GM21576 (cell line): ENCODE data around the gene SLC39A11.
"Not testable (repeated sequence)": the region's sequence is repeated elsewhere in the genome, so short reads cannot be mapped to it uniquely, and the experiment has no call there.

Experiments
- ATAC-seq: cut with Tn5 transposase; IDR thresholded peaks from one replicate; pipeline ENCODE4 v1.9.1; 2021; ENCODE audit warnings: mild to moderate bottlenecking, moderate library complexity; ENCODE audit not compliant: unreplicated experiment

SLC39A11 gene

DNA sequence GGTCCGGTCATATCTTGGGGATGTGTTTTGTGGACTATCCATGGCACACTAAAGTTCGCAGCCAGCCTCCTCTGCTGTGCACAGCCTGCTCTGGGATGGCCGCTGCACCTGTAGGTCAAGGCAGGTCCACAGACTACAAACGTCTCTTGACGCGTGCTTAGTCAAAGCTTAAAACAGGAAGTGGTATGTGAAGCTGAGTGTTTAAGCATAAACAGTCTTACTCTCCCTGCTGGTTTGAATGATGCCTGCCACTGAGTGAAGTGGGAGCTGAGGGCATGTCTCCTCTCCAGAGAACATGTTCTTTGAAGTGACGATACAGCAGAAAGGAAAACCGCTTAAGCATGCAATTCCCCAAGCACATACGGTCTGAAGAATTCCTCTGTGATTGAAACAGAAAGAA is 365.6 kb downstream of the SLC39A11 start:
- ATAC-seq: peak; percentile 88

DNA sequence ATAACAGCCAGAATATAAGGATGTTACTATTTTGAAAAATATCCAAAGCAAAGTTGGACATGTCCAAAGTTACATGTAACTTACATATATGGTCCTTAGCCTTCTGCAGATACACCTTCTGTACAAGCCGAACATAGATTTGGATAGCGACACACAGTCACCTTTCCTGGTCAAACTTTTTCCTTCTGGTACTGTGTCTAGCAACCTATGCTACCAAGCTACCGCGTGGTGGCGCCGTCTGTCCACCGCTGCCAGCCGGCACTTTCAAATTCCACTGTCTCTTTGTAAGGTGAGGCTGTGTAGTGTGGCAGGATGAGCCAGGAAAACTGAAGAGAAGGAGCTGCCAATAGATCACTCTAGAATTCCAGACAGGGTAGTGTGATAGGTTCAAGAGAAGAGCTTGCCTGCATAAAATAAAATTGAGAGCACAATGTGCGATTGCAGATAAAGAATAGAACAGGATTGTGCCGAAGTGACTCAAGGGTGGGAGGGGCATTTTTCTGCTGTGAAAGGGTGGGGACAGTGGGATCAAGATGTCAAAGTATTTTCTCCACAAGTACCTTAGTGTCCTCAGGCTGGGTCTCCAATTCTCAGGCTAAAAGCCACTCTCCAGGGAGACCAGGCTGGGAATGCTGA is 366.9 kb downstream of the SLC39A11 start:
- ATAC-seq: no peak

DNA sequence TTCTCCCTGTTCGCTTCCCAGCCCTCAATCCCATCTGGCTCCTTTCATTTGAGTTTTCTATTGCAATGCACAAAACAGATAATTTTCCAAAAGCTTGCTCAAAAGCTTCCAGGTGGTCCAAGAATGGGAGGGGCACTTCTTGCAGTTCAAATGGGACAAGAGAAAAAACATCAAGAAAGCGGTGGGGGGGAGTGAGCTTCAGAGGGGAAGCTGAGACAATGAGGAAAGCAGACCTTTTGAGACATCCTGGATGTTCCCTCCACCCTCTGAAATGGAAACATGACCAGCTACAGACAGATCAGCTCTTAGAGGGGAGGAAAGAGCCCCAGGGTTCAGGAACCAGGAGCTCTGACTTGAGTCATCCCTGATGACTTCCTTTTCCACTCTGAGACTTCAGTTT is 368.2 kb downstream of the SLC39A11 start:
- no peak for ATAC-seq

DNA sequence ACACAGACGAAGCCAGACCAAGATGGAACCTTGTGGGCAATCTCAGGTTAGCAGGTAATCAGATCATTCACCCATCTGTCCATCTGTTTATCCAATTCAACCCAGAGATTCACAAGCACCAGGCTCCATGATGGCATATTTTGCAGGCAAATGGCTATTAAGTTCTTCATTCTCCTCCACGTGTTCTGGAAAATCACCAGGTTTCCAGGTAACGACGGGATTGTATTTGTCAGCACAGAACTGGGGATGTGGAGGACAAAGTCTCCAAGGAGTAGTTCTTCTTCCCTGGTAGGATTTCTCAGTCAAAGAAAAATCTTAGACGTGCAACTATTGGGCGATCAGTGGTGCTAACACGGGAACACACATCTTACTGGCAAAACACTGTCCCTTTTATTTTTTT is 368.8 kb downstream of the SLC39A11 start:
- ATAC-seq: no peak

DNA sequence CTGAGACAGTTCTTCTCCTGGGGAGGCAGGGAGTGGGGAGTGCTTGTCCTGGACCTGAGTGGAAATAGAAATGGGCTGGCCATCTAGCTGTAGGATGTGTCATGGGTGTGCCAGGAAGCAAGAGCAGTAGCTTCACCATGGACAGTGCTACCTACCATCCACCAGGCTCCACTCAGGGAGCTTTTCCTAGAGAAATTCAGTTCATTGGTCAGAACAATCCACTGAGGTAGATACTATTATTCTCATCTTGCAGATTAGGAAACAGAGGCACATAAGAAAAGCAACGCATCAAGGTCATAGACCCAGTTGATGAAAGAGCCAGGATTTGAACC is 372.0 kb downstream of the SLC39A11 start:
- ATAC-seq: no peak

DNA sequence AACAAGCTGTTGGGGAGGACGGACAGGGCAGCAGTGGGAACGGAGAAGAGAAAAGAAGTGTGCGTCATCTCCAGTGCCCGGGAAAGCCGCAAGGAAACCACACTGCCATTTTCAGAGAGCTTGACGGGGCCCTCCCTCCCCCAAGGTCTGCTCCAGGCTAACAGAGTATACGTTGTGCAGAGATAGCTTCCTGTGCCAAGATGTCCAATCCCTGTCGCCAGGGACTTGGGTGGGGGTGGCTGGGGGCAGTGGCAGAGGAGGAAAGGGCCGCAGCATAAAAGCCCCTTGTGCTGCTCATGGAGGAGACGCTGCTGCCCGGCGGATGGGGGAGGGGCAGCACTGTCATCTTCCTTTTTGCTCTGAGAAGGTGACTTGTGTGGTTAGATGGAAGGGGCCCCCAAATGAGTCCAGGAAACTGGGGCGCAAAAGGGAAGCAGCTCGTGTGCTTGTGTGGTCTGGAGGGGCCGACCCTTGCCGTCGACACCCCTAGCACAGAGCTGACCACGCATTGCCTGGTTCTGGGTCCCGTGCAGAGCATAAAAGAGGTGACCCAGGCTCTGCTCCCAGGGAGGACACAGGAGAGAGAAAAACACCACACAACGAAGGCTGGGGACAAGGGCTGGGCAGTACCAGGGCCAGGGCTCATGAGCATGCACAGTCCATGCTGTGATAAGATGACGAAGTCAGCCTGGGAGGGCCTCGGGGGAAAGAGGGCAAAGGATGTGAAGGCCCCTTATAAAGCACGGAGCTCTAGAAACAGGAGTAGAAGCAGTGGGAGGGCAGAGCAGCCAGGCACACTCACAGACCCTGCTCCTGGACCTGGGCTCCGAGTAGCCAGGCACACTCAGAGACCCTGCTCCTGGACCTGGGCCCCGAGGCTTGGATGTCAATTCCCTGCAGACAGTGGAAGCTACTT is 372.7 kb downstream of the SLC39A11 start:
- no peak for ATAC-seq

DNA sequence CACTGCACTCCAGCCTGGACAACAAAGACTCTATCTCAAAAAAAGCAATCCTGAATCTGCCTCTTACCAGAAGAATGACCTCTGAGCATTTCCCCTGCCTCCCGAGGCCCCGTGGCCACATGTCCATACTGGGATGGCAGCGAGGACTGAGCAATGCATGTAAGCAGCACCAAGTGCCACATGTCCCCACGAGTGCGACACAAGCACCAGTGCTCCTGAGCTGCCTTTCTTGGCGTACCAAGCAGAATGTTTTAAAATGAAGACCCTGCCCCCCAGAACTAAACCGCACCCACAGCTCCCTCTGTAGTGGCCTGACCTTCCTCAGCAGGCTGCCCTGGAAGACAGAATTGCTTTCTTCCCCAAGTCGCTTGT is 373.3 kb downstream of the SLC39A11 start:
- ATAC-seq: no peak

DNA sequence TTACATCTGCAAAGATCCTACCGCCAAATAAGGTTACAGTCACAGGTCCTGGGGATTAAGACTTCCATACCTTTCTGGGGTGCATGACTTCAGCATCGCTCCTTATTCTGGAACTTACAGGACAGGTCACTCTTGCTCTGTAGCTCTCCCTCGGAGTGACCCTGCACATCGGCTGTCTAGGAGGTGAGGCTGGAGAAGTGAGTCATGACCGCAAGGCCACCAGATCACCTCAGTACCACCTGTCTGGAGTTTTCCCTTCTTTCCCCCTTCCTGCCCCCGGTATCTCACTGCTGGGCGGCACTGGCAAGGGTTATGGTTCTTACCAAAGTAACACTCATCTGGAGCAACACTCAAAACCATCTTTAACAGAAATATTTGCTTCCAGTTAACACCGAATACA is 374.8 kb downstream of the SLC39A11 start:
- no peak for ATAC-seq

DNA sequence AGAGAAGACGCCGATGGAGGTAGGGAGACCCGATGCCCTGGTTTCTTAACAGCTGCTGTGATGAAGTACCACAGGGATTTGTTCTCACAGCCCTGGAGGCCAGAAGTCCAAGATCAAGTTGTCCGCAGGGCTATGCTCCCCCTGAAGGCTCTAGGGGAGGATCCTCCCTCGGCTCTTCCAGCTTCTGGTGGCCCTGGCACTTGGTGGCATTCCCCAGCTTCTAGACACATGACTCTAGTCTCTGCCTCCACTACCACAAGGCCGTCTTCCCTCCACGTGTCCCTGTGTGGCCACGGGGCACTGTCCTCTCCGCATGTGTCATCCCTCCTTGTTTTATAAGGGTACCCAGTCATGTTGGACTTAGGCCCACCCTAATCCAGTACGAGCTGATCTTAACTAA is 375.2 kb downstream of the SLC39A11 start:
- no peak for ATAC-seq

DNA sequence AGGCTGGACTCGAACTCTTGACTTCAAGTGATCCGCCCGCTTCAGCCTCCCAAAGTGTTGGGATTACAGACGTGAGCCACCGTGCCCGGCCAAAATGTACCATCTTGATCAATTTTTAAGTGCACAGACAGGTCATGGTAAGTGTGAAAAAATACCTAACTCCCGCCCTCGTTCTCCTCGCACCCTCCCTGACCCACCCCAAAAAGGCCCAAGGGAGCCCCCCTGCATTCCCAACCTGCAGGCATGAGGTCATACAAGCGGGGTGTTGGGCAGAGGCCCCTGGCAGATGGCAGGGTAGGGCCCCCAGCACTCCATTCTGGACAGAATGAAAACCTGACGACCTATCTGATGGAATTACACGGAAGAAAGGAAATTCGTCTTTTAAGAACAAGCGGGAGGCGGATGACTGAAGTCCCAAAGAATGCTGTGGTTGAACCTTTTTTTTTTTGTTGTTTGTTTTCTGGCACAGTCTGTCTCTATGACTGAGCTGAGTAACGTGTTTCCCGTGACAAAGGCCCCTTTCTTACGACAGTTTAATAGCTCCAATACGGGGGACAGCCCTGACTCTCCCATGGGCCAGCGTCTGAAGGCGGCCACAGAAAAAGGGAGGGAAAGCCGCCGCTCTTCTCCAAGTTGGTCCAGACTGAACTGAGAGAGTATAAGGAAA is 376.4 kb downstream of the SLC39A11 start:
- no peak for ATAC-seq

DNA sequence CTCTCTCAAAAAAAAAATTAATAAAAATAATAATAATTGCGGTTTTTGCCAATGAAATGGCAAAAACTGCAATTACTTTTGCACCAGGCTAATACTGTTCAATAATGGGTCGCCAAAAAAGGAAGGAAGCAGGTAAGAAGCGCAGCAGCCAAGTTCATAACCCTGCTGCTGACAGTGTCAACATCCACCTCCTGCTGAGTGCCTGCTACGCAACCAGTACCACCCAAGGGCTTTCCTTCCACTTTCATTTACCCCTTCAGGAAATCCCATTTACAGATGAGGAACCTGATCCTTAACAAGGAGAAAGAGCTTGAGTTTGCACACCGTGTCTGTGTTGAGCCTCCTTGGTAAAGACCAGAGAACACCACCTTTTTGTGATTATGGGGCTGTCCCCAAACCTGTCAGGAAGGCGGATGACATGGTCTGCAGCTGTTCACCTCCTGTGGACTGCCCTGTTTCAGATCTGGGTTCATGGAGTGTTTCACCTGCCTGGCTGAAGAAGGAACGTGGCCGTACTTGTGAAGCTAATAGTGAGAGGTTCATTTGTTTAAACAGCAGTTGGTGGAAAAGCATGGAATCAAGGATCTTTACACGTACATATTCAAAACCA is 378.0 kb downstream of the SLC39A11 start:
- ATAC-seq: no peak

DNA sequence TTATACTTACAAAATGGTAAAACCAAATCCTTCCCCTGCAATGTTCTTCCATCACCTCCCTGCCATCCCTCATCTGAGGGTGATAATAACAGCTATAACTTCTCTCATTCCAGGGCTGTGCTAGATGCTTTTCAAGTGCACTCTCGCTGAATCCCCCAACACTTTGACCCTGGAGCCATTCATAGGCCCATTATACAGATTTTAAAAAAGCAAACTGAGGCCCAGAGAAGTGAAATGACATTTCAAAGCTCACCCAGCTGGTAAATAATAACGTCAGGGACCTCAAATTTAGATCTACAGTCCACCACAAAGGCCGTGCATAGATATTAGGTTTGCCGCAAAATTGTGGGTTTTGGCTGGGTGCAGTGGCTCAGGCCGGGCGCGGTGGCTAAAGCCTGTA is 378.8 kb downstream of the SLC39A11 start:
- ATAC-seq: no peak

DNA sequence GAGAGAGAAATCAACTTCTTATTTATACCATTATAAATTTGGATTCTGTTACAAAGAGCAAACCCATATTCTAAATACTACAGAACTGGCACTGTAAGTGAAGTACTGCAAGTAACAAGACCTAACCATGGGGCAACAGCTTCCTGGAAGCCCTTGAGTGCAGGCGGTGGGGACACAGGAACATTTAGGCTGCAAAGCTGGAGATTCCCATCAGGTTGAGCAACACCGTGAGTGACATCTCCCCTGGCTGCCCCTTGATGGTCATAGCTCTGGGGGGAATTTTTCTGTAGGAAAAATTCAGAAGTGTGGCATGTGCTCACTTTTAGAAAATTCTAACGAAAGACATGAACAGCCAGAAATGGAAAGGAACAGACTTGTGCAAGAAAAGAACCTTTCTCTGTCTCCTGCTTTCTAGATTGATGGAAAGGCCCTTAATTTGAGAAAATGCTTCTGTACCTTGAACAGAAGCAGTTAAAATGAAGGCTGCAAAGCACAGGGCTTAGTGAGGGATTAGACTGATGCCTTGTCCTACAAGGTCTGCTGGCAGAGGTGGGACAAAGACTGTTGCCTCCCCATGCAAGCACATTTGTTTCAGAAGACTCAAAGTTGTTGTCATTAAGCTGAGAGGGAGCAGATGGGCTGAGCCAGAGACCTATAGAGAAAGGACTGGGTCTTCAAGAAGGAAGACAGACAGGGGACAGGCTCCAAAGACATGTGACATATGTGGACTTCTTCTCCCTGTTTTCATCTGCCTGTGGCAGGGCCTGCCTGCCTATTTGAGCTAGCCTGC is 380.8 kb downstream of the SLC39A11 start:
- no peak for ATAC-seq

DNA sequence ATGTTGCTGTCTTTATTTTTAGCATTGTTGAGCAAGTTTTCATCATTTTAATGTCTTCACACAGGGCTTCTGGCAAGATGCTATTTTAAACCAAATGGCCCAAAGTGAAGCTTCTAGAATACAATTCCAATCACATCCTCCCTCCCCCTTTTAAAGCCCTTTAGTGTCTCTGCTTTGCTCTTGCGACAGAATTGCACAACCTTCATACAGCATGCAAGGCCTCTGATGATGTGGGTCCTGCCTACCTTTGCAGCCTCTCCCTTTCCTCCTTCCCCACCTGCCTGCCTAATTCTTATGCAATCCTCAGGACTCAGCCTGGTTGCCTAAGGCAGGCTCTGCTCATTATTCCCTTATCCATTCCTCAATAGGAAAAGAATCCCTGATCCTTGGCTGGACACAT is 381.7 kb downstream of the SLC39A11 start:
- no peak for ATAC-seq

DNA sequence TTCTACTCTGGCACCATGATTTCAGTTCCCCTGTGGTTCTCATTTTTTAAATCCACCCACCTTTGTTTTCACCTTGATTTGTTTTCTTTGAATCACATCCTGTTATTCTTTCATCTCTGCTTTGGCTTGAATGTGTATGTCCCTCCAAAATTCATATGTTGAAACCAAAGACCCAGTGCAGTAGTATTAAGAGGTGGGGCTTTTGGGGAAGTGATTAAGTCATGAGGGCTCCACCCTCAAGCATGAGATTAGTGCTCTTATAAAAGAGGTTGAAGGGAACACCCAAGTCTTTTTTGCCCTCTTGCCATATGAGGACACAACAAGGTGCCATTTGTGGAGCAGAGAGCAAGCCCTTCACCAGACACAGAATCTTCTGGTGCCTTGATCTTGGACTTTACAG is 382.3 kb downstream of the SLC39A11 start:
- no peak for ATAC-seq

DNA sequence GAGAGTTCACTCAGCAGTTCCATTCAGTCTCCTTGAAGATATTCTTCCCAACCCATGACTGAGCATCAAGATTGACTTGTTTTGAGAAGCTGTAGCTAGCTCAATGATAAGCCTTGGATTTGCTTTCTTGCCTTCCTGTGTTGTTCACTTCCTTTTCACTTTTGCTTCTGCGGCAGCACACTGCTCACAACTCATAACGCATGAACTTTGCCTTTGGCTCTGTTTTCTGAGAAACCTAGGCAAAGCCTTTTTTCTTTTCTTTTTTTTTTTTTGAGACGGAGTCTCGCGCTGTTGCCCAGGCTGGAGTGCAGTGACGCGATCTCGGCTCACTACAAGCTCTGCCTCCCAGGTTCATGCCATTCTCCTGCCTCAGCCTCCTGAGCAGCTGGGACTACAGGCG is 383.8 kb downstream of the SLC39A11 start:
- not testable (repeated sequence) for ATAC-seq

DNA sequence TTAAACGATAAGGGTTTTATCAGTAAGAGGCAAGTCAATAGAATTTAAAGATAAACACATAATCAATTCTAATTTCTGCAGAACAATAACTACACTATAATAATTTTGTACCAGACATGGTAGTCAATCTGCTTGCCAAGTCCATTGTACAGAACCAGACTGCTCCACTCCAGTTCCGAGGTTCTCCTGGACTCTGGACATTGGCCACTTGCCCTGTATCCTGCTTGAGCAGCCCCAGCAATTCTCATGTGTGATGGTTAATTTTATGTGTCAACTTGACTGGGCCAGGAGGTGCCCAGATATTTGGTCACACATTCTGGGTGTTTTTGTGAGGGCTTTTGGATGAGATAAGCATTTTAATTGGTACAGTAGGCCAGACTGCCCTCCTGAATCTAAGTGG is 384.6 kb downstream of the SLC39A11 start:
- ATAC-seq: no peak

DNA sequence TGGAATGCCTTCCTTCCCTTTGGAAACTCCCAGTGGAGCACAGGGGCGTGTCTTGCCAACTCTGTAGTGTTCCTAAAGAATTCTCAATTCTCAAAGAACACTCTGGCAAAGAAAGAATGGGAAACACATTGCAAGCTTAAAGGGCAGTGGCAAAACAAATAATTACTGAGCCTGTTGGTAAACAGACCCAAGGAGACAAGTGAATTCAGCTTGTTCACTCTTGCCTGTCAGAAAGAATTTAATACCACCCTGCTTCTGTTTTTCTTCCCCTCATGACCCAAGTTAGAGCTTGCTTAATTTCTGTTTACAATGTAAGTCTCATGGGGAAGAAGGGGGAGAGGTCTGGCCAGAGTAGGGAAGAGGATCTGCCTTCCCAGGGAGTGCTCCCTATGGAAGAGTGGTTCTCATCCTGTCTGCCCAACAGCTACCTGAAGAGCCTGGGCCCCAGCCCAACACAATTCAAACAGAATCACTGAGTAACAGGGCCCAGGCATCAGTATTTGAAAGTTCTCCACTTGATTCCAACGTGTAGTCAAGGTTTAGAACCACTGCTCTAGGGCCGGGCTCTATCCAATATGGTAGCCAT is 386.0 kb downstream of the SLC39A11 start:
- no peak for ATAC-seq

DNA sequence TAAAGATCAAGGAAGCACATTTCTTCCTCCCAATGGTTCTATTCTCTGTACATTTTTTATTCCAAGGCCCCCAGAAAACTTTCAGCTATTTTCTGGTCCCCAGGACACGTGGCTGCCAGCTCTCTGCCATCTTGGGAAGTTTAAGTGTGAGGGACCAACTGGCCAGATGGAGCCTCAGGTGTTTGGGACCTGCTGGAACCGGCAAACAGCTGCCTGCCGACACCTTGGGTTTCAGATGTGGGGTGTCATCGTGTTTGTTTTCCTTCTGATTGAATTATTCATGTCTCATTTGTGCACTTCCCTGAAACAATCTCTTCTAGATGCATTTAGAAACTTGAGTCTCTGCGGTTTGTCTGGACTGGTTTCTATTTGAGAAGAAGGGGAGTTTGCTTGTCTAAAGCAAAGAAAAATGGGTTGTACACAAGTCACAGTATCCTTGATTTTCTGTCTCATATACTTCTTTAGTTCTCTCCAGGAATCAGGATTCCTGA is 386.5 kb downstream of the SLC39A11 start:
- peak; percentile 56 for ATAC-seq

DNA sequence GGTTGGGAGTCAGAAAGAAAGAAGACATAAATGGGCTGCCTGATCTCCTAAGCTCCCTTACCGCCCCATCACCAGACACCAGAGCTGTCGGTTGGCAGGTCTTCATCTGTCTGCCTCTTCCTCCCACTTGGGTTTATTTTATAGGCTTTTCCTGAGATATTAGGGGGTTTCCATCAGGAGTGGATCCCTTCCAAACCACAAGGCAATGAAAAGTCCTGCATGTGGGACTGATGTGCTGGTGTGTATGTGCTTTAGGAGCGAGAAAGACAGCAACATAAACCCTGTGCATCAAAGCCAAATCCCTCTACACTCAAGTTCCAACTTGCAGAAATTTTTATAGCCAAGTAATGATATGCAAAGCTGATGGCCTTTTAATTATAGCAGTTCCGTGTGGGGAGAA is 389.5 kb downstream of the SLC39A11 start:
- ATAC-seq: no peak
